Adrenal gland (tissue), 12 donors: ENCODE data around the gene CECR2. TPM values are rescaled to one million over a fixed set of nuclear protein-coding genes. Genes with fewer than 3 reads are reported as not detected.

Experiments
- DNase-seq, 7 donors: peaks; one replicate each; pipeline ENCODE4 v3.0.0-alpha.2; 2019 to 2020
- H3K27ac ChIP-seq, 5 donors: fragments of 200-600 bp; sonication (generic) in 4 of 5; 1 replicate in 3 of 5; 2 replicates in 2 of 5; pipeline versions ENCODE4 v1.5.1 to v1.8.0; 2016 to 2020; ENCODE audit warnings: mild to moderate bottlenecking in 1 of 5
- H3K27me3 ChIP-seq: fragments of 200-600 bp; 2 replicates; pipeline ENCODE4 v1.8.0; 2021
- H3K36me3 ChIP-seq, 2 donors: fragments of 200-600 bp; replicated peaks in 1 of 2; 1 replicate in 1 of 2; 2 replicates in 1 of 2; pipeline versions ENCODE4 v1.5.1 to v1.8.0; 2018 to 2022
- H3K4me1 ChIP-seq, 2 donors: fragments of 200-600 bp; replicated peaks in 1 of 2; 1 replicate in 1 of 2; 2 replicates in 1 of 2; pipeline versions ENCODE4 v1.5.1 to v1.8.0; 2018 to 2021
- H3K4me3 ChIP-seq, 4 donors: fragments of 200-600 bp; sonication (generic) in 3 of 4; one replicate each; pipeline ENCODE4 v1.5.1; 2016 to 2018
- H3K9me3 ChIP-seq, 3 donors: fragments of 200-600 bp; sonication (generic) in 1 of 3; replicated peaks in 1 of 3; 1 replicate in 2 of 3; 2 replicates in 1 of 3; pipeline versions ENCODE4 v1.5.1 to v1.8.0; 2016 to 2021
- CTCF ChIP-seq, 6 experiments: fragments of 450-650 bp in 4 of 6; fragments of 200-600 bp in 2 of 6; sonication (generic) in 1 of 6; IDR thresholded peaks; 1 replicate in 5 of 6; 2 replicates in 1 of 6; pipeline versions ENCODE4 v1.5.1 to v1.8.0; 2016 to 2021; ENCODE audit warnings: antibody characterized with exemption in 6 of 6, mild to moderate bottlenecking in 2 of 6, moderate library complexity in 1 of 6
- POLR2A ChIP-seq, 2 donors: fragments of 450-650 bp; IDR thresholded peaks; one replicate each; pipeline ENCODE4 v1.6.1; 2017; ENCODE audit warnings: antibody characterized with exemption in 2 of 2, mild to moderate bottlenecking in 2 of 2, moderate library complexity in 1 of 2
- WGBS, 4 donors: extraction: QIAGEN DNeasy Blood & Tissue Kit in 2 of 4; methylation state at CpG; one replicate each; pipeline versions ENCODE4 v1.1.5 to v1.1.7; 2013 to 2017; 5-methylcytosine and 5-hydroxymethylcytosine counted together
- intact Hi-C, 2 donors: fragments of 100-400 bp; cut with DNase I; formaldehyde crosslinking; loops; one replicate each; pipeline versions ENCODE4 v1.14.1 to v1.15.0; 2022 to 2023
- polyA plus RNA-seq, 3 donors: library from polyadenylated mRNA; stranded (reverse); fragments of 200-250 nt in 2 of 3; fragments of 350-450 nt in 1 of 3; fragmentation: Illumina TruSeq in 1 of 3; extraction: RNeasy Lipid Tissue Mini Kit (QIAGEN cat#74804) in 1 of 3; gene quantifications; one replicate each; pipeline ENCODE4 v1.2.3, GENCODE V29; 2013 to 2014
- small RNA-seq, 2 donors: library from RNA; depleted of rRNA; stranded (forward); fragments of <200 nt; gene quantifications; one replicate each; pipeline ENCODE3, GENCODE V24; 2016
- total RNA-seq, 9 donors: library from RNA; depleted of rRNA in 4 of 9; stranded (reverse); fragments of >200 nt in 4 of 9; fragments of 120-200 nt in 1 of 9; fragmentation: NEBNext Ultra II Directional in 1 of 9; extraction: Animal tissue kit (Norgen Biotek cat#: 25700) in 1 of 9; gene quantifications; one replicate each; pipeline versions ENCODE4 v1.1.0 to v1.2.4, GENCODE V29; 2013 to 2023
- donor health status: healthy with polysubstance abuse.
- donor health status: Bipolar disorder and iron deficiency.
- donor health status: DM: yes; HTN: yes; CAD: no.
- donor health status: DM: no; HTN: no; CAD: no.
- donor health status: DM: no; HTN: no; CAD: no.
- donor health status: DM: yes; HTN: yes; CAD: no.

CECR2 gene
- total and polyA plus RNA-seq, 12 donors, result 0.20 to 1.7 (median 0.67) TPM

GRCh38 chr22:17606496-17606895 is 237.2 kb downstream of the CECR2 start:
- Histone ChIP-seq H3K36me3 (peaks cover 0 to 21% of the 10 kb centered on the region in 2 donors), H3K4me1 (peaks cover 8 to 12% of the 10 kb centered on the region in 2 donors), H3K9me3 (no peaks in the 10 kb centered on the region), H3K27ac (no peak overlapping the region), H3K4me3 (no peak overlapping the region), H3K27me3 (no peaks in the 10 kb centered on the region)
- intact Hi-C loops, result no loop called here
- WGBS, 4 donors, result 73 to 80% (median 78%) methylated on average over 5 of the region's 5 CpGs
- DNase-seq, result peak in 1 of 7 donors; percentile 52
- no peak for TF ChIP-seq CTCF (IDR thresholded peaks at IDR 0.05)
- TF ChIP-seq POLR2A (IDR thresholded peaks at IDR 0.05), result no peak

Small RNA genes within 50 kb of the gene (small RNA-seq; reads per million reads assigned to genes)
- 0 reads per million in 2 donors for gene CECR9
- gene RN7SL843P, result 0 reads per million in 2 donors

Other genes with a start within 250 kb of the CECR2 start
- gene TMEM121B, start 248.1 kb upstream of the CECR2 start, total RNA-seq, result 1 to 10 TPM in 6 of 9 donors, under 1 TPM in 3; 0.22 to 2.3 (median 1.4) TPM
- under 1 TPM; 0.24 to 0.79 (median 0.30) TPM for gene TMEM121B, start 248.1 kb upstream of the CECR2 start, polyA plus RNA-seq
- 10 to 100 TPM; 36.6 to 60.8 (median 46.5) TPM for gene HDHD5, start 210.2 kb upstream of the CECR2 start, total RNA-seq
- 10 to 100 TPM; 21.9 to 26.5 (median 23.6) TPM for gene HDHD5, start 210.2 kb upstream of the CECR2 start, polyA plus RNA-seq
- 10 to 100 TPM; 11.2 to 58.2 (median 18.8) TPM for gene ADA2, start 150.0 kb upstream of the CECR2 start, total RNA-seq
- 10 to 100 TPM; 10.7 to 25.6 (median 13.2) TPM for gene ADA2, start 150.0 kb upstream of the CECR2 start, polyA plus RNA-seq
- 1 to 10 TPM in 4 of 9 donors, under 1 TPM in 4, not detected in 1; 0.23 to 3.1 (median 0.98) TPM for gene SLC25A18, start 194.0 kb downstream of the CECR2 start, total RNA-seq
- gene SLC25A18, start 194.0 kb downstream of the CECR2 start, polyA plus RNA-seq, result 1 to 10 TPM in 2 of 3 donors, under 1 TPM in 1; 0.16 to 2.5 (median 2.3) TPM